ENCODE data around the gene NR1D1.

Gene NR1D1

DNA sequence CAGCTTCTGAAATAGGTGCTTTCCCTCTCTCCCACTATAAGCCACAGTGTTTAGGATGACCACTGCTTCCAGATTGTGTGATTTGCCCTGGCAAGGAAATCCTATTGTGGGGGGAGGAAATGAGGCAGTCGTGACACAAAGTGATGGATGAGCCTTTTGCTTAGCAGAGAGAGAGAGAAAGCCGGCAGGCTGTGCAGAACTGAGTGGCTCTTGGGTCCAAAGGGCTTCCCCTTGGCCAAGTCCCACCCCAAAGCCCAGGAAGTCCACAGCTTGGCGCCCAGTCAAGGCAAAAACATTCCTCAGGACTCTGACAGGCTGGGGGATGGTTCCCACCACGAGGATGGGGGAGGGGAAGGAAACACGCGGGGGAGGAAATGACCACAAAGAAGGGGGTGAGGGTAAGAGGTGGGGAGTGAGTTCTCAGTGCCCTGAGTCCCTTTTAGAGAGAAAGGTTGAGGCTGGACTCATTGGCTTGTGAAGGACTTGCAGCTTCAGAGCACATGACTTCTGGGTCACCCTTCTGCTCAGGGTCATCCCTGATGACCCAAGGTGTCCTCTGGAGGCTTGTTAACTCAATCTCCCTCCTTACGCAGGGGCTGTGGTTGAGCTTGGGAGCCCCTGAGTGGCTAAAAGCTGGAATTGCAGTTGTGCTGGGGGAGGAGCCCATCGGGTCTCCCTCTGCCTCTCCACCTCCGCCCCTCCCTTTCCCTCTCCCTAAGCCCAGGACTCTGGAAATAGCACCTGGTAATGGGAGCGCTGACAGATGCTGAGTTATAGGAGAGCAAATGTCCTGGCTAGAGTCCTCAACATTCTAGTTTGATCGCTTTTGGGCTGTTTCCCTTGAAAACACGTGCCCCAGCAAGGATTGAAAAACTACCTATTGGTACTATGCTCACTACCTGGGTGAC is 11.1 kb upstream of the NR1D1 start:
- DNase-seq (ENCODE audit: low read depth), result peak; percentile 94

DNA sequence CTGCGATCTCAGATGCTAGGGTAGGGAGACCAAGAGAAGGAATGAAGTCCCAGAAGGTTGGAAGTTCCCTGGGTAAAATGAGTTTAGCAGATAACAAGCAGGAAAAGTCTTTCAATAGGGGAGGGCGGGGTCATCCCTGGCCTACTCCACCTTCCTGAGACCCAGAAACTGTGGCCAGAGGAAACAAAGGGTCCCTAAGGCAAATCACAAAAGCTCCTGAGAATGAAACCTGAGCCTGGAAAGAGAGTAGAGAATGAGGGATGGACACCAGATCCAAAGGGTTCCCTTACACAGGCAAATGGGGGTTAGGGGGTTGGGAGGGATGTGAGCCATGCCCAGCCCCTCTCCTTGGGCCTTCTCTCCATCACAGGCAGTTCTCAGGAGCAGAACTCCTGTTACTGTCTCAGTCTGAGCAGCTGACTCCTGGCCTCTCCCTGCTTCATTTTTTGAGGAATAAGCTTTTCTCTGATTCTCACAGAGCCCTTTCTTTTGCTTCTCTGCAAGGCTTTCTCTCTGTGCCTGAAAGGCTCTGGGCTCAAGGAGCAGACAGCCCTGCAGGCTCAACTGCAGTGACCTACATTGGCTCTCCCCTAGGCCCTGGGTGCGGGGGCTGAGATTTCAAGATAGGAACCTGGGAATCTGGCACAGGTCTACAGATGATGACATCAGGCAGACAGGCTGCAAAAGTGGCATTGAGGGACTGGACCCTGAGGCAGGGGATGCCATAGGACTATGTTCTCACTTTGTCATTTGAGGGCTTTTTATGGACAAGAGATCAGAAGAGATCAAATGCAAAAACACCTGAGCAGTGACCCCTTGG is 9.8 kb upstream of the NR1D1 start:
- DNase-seq (ENCODE audit: low read depth), result no peak

DNA sequence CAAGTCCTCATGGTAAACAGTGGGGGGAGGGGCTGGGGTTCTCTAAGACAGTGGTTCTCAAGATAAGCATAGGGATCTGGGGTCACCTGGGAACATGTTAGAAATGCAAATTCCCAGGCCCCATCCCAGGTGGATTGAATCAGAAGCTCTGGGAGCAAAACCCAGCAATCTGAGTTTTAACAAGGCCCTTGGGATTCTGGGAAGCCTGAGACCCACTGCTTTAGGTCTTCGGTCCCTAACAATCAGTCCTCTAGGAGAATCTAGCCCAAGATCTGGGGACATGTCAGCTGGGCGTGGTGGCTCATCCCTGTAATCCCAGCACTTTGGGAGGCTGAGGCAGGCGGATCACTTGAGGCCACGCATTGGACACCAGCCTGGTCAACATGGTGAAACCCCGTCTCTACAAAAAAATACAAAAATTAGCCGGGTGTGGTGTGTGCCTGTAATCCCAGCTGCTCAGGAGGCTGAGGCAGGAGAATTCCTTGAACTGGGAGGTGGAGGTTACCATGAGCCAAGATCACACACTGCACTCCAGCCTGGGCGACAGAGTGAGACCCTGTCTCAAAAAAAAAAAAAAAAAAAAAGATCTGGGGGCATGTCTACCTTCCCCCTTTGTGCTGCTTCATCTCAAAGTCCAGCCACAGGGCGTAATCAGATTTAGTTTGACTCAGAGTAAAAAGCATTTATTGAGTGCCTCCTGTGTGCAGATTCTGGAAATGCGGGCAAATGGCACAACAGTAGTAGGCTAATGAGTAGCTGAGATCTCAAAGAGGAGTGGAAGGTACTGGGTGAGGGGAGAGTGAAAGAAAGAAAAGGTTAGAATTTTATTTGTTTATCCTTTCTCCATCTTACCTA is 8.8 kb upstream of the NR1D1 start:
- DNase-seq (ENCODE audit: low read depth), result no peak

DNA sequence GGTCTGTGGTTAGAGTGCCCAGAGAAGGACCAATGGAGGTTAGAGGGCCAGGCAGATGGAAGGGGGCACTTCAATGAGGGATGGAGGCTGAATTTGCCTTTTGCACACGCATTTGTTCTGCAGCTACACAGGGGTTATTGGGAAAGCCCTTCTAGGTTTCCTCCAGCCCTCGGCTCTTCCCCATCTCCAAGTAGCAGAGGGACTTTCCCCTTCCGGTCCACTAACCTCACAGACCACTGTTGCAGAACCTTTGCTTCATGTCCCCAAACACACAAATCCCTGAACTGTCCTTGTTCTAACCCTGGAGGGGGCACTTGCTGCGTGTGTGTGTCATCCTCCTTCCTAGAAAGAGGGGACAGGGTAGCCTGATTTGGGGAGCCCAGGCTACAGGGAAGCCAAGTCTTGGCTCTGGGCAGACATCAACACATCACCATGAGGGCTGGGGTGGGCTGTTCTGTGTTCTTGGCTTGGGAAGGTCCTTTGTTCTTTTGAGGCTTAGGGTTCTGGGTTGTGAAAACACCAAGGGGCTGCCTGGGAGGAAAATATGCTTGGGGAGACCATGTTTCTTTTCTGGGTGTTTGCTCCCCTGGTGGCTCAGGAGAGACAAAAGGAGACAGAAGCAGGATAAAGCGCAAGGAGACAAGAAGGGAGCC is 7.3 kb upstream of the NR1D1 start:
- DNase-seq (ENCODE audit: low read depth), result no peak

DNA sequence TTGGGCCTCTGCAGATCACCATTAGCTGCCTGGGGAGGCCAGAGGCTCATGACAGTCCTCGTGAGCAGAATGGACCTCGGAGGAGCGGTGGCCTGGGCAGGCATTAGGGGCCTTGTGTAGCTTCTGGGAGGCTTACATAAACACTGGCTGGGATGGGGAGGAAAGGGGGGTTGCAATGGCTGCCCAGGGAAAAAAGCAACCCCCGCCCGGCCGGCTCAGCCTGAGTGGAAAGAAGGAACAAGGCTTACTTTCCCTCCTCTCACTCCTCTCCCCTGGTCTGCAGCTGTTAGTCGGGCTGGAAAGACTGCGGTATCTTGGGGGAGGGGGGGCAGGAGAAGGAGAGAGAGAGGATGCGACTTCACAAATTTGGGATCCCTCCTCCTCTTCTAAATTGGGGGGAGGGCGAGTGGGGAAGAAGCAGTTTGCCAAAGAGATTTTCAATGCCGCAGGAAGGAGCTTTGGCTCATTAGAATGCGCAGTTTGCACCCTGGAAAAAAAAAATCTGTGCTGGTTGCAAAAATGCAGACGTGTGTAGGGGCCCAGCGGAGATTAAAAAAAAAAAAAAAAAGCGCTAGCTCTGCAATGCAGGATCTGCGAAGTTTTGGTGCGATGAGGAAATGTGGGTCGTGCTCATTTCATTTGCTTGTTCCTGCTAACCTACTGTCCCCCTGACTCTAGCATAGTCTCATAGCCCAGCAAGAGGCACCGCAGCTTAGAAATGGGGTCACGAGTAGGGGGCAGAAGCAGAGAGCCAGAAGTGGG is 6.6 kb upstream of the NR1D1 start:
- no peak for DNase-seq (ENCODE audit: low read depth)

DNA sequence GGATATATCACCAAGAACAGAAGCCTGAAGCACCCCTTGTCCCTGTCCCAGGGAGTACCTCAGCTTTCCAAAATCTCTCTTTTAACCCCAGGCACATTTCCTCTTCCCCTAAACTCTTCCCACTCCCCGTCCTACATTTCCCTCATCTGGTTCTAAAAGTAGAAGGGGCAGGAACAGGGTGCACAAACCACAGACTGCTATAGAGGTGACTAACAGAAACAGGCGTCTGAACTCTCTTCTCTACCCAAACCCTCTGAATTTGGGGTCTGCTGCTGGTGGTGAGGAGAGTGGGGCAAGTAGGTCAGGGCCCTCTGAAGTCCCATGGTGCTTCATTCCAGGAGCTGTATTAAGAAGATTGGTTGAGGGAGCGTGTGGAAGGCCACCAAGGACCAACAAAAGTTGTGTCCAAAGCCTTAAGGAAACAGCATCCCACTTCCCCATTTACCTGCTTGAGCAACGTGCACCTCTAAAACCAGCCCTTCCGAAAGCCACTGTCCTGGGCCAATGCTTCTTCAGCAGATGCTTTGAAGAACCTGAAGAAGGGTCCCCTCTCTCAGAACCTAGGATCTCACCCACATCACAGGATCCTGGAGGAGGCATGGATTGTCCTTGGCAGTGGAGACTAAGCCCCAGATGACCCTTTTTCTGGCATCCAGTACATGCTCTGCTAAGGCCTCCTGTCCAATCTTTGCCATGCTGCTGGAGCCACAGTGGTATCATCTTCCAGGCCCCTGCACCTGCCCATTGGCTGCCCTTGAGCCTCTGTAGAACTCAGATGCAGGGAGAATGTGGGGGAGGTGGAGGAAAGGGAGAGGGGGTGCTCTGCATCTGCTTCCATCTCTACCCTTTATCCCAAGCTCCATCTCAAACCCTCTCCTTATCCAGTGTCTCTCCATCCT is 5.7 kb upstream of the NR1D1 start:
- DNase-seq (ENCODE audit: low read depth), result no peak

DNA sequence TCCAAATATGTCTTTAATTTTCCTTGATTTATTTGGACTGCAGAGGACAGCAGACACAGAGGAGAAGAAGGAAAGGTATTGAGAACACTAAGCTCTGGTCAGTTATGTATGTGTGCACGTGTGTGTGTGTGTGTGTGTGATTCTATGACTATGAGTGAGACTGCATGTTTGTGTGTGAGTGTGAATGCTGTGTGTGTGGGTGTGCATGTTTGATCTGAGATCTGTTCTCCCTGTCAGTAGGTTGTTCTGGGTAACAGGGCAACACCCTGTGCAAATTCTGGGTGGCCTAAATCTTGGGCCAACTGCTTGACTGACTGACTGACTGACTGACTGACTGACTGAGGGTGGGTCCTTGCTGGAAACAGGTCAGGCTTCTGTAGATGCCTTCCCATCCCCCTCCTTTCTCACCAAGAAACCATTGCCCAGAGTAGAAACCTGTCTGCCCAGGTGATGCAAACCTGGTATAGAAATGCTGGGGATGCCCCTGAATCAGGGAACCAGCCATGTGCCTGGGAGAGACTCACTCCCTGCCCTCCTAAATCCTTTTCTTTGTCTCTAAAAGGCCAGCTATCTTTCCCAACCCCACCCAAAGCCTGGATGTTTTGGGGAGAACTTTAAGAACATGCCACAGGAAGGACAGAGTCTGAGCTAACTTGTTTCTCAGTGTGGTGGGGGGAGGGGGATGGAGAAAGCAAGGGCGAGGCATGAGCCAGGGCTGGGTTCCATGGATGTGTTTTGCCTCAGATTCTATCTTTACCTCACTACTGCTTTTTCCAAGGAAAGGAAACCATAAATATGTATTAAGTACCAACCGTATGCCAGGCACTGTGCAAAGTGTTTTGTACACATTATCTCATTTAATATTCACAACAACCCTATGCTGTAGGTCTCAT is 4.5 kb upstream of the NR1D1 start:
- DNase-seq (ENCODE audit: low read depth), result no peak

DNA sequence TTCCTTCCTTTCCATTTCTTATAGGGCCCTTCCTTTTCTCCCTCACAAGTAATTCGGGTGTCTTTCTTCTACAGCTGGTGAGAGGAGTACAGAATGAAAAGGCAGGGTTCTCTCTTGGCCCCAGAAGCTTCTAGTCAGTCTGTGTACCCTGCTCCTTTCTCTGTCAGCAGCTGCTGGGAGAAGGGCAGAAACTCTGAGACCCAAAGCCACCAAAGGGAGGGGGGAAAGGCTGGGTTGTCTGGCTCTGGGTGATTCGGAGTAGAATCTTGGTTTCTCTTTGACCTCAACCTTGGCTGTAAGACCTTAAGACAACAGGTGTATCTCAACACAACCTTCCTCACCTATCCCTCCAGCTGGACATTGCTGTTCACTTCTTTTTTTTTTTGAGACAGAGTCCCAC is 3.3 kb upstream of the NR1D1 start:
- DNase-seq (ENCODE audit: low read depth), result no peak

DNA sequence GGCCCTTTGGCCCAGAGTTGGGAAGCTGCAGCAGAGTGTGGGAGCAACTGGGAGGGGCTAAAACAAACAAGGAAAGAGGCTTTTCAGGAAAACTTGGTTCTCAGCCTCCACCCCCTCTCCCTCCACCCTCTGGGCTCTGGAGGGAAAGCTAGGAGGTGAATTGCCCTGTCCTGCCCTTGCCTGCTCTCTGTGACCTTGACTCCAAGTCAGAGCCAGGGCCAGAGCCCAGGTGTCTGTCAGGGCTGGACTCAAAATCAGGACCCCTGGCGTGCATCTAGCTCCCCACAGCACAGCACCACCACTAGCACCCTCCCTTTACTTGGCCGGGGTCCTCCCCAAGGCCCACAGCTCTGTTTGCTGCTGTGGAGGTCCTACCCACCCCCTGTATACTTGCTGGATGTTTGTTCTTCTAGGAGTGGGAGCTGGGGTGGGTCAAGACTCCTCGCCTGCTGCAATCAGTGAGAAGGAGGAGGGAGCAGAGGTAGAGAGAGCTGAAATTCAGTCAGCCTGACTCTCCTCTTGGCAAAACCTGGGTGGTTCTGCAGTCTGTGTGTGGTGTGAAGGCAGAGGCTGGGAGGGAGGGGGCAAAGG is 2.8 kb upstream of the NR1D1 start:
- no peak for DNase-seq (ENCODE audit: low read depth)

DNA sequence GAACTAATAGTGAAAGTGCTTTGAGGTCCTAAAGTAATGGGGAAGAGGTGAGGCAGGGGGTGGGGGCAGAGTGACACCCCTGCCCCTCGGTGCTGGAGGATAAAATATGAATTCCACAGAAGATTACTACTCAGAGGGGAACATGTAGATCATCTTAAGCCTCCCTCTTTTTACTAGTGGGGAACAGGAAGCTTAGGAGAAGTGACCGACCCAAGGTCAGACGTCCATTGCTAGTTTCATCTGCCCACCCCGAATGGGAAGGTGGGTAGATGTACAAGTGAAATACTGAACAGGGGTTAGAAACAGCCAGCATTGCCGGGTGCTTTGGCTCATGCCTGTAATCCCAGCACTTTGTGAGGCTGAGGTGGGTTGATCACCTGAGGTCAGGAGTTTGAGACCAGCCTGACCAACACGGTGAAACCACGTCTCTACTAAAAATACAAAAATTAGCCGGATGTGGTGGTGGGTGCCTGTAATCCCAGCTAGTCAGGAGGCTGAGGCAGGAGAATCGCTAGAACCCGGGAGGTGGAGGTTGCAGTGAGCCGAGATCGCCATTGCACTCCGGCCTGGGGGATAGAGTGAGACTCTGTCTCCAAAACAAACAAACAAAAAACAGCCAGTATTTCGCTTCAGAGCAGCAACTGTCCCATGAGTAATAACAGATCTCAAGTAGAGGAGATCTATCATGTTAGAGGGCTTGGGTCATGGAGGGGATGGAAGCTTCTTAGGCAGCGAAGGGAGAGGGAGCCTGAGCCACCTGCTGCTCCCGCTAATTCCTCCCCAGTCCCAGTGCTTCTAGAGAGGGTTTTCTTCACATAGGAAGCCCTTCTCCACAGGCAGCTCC is 1.2 kb upstream of the NR1D1 start:
- DNase-seq (ENCODE audit: low read depth), result no peak

DNA sequence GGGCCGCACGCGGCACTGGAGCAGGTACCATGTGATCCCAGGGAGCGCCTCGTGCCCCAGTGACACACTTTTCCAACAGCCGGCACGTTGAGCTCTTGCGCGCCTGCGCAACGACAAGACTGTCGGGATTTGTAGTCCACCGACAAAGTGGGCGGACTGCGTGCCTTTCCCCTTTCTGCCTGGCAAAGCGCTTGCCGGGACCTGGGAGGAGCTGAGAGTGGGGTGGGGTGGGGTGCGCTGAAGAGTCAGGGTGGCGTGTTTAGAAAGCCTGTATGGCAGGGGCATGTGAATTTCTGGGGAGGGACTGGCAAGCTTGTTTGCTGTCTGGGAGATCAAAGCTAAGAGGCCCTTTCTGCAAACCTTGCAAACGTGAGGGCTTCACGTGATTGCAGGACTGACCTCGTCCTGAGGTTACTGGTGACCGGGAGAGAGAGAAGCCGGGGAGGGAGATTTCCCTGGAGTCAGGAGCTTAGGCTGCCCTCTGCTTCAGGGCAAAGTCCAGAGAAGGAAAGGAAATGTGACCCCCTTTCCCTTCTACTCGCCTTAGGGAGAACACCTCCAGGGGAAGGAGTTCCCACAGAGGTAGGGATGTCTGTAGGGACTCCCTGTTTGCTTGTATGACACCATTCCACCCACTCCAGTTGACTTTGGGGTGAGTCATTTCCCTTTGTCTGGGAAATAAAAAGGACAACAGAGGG is 429 bp upstream of the NR1D1 start:
- peak; percentile 99 for DNase-seq (ENCODE audit: low read depth)

DNA sequence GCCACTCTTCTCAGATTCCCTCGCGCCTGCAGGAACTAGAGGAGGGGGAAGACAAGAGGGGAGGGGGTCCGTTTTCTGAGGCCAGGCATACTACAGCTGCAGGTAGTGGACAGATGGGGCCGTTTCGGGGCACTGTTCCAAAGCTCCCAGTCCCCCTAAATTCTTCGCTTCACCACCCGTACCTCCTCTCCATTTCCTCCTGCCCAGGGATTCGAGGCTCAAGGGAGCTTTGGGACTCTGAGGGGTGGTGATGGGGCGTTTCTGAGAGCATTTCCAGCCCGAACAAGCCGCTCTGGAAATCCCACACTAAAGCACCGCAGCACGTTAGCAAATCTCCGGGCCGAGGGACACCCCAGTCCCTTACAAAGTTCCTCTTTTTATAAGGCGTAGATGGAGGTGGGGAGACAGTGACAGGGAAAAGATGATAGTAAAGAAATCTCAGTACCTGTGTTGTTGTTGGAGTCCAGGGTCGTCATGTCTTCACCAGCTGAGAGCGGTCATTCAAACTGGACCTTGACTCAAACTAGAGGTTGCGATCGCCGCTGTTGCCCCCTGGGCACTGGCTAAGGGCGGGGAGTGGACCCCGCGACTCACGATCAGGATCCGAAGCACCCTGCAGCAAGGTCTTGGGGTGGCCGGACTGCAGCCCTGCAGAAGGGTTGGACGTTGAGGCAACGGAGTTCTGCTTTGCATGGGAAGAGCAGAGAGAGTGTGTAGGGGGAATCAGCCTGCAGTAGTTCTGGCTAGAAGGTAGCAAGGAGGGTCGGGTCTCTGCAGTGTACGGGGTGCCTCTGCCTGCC is 570 bp downstream of the NR1D1 start:
- peak; percentile 54 for DNase-seq (ENCODE audit: low read depth)

DNA sequence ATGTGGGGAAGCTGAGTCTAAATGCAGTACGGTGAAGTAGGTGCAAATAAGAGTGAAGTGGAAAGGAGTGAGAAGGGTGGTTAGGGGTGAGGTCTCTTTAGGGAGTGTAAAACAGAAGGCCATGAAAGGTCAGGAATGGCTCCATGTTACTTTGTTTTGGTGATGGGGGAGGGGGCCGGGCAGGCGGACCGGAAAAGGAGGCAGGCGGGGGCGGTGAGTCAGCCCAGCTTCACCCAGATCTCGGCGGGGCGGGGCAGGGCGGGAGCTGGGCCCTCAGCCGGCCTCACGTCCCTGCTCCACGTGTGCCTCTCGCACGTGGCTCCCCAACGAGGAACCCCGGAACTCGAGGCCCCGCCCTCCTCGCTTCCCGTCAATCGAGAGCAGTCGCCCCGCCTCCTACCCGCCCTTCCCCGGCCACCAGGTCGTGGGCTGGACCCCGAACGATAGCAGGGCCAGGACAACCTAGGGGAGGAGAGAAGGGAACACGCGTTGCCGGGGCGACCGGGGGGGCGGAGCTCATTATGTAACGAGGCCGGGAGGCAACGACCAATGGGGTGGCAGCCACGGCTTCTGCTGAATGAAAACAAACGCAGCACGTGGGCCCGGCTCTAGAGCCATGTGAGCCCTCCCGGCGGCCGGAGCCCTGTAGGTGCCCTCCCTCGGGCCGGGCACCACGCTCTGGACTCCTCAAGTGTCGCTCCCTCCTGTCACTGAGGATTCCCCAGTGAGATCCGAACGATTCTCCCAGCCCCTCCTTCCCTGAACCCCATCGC is 1.4 kb downstream of the NR1D1 start:
- DNase-seq (ENCODE audit: low read depth), result peak; percentile 100

DNA sequence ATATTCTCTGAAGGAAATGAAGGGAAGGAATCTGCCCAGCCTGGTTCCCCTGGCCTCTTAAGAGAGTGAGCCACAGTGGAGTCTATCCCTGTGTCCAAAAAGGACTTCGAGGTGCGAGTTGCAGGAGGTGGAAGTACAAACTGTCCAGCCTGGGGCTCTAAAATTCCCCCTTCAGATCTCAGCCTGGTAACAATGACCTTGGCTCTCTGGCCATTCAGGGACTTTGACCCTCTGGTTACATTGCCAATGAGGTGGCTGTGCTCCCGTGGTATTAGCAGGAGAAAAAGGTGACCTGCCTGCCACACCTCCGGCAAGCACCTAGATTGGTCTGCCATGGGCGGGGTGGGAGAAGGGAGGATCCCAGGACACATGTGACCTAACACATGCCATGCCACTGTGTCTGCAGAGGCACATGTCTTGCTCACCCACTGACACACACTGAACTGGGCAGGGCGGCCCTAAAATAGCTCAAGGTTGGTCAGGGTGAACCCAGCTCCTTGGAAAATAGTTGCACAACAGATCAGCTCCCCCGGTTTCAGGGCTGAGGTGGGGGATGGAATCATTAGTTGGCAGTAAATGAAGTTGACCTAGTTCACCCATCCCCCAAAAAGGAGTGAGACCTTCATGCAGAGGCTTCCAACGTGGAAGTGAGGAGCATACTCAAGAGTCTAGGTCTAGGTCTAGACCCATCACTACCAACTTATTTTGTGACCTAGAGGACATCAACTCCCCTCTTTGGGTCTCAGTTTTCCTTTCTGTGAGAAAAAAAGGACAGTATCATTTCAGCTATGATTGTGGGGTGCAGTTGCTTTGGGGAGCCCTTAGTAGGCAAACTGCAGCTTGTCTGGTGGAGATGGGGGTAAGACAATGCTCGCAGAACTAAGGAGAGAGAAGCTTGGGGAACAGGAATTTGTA is 2.2 kb downstream of the NR1D1 start:
- peak; percentile 55 for DNase-seq (ENCODE audit: low read depth)
